Stimulated activated CD4-positive, alpha-beta T cell treated with anti-CD3 and anti-CD28 coated beads, TNF-alpha, amount 100 ng/mL, for 4 hours (primary cell): ENCODE measurements around the gene HSDL1.

ENCODE experiments used
- DNase-seq, 3 experiments: peaks; one replicate each; pipeline ENCODE4 v3.0.0-alpha.2; 2020; ENCODE audit warnings: low read depth in 3 of 3

Gene HSDL1

DNA sequence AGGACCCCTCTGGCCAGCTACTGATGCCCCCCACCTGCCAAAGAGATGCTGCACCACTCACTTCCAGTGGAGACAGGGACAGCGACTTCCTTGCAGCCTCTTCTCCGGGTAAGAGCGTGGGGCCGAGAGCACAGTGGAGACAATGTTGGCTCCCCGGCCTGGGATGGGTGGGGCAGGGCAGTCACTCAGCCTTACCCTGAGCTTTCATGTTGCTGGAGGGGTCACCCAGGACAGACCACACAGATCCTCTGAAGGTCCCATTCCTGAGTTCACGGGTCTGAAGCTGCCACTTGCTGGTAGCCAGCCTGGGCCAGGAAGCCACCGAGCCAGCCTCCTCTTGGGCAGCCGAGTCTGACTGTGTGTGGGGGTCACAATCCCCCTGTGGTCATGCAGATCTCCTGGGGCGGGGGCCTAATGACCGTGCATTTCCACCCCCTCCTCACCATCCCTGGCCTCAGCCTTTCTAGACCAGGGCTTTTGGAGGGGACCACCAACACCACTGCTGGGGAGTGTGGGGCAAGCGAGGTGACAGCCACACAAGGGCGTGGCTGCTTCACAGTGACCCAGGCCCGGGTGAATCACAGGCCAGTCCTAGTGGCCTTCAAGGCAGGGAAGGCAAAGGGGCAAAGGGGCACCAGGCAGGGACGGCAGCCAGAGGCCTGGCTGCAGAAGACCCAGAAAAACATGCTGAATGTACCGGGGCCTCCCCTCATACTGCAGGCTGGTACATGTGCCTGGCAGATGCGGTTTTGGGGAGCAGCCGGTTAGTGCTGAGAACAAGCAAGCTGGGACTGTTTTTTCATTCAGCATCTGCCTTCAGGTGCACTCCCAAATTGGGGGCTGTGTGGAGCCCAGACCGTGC lies 31.4 kb upstream of the HSDL1 start:
- DNase-seq: no peak

DNA sequence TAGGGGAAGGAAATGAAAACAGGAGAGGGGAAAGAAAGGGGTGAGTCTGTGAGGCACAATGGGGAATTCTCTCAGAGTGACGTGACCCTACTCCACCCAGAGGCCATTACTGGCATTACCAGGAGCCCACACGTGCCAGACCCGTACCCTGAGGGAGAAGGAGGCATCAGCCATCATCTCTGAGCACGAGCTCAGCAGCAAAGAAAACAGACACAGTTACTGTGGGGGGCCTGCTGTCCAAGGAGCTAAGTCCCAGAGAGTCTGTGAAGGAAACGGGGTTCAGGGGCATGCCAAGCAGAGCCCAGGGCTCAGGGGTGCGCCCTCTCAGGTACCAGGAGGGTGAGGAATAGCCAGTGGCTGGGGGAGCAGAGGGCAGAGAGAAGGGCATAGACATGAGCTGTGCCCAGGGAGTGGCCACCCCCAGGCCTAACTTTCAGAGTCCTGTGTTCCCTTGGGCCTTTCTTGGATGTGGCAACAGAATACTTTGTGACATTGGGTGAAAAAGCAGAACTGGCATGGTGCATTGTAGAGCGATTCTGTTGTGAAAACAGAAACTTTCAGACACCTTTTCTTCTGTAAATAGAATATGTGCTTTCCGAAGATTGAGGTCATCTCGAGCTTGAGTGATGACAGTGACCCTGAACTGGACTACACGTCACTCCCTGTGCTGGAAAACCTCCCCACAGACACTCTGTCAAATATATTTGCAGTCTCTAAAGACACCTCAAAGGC lies 30.5 kb upstream of the HSDL1 start:
- DNase-seq: peak; percentile 13 to 52 (median 45)

DNA sequence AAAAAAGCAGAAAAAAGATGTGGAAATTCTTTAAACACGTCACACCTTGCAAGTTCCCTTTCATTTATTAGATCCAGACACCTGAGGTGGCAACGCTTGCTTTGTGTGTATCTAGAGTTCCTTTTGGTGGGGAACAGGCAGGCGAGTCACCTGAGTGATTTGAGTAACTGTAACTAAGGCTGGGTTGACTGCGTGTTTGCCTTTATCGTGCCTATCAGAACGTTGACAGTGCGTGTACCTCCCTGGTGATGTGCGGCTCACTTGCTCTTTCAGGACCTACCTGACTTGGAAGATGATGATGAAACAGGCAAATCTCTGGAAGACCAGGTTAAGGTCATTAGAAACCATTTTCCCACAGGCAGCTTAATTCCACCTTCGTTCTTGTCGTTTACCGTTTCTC lies 29.4 kb upstream of the HSDL1 start:
- no peak for DNase-seq

DNA sequence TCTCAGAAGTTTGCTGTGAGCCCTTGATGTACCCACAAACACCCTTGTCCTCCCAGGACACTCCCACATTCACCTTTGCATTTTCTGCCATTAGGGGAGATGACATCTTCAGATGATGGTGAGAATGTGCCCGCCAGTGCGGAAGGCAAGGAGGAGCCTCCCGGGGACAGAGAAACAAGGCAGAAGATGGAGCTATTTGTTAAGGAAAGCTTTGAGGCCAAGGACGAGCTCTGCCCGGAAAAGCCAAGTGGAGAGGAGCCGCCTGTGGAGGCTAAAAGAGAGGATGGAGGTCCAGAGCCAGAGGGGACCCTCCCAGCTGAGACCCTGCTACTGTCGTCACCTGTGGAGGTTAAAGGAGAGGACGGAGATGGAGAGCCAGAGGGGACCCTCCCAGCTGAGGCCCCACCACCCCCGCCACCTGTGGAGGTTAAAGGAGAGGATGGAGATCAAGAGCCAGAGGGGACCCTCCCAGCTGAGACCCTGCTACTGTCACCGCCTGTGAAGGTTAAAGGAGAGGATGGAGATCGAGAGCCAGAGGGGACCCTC lies 24.9 kb upstream of the HSDL1 start:
- DNase-seq: no peak

DNA sequence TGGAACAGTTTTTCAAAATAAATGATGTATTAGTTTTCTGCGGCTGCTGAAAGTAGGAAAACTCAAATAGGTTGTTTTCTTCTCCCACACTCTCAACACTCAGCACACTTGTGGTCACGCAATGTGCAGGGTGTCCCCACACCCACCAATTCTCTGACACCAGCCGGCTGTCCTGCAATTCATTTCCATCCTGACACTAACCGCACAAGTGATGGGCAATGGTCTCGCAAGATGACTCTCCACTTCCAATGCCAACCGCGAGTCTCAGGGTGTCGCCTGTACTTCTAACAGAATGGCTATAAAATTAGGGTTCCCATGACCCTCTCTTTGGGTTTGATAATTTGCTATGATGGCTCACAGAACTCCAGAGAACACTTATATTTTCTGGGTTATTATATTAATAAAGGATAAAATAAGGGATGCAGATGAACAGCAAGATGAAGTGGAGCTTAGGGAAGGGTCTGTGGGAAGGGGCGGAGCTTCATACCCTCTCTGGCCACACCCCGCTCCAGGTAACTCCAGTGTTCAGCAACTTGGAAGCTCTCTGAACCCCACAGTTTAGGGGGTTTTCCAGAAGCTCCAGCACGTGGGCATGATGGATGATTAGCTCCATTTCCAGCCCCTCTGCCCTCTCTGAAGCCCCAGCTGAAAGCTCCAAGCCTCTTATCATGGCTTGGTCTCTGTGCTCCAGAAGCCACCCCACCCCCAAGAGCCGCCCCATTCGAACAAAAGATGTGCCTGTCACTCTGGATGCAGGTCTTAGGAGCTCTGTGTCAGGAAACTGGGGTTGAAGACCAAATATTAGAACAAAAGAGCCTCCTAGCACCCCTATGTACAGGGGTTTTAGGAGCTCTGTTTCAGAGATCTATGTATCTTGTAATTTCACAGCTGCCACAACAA lies 22.1 kb upstream of the HSDL1 start:
- no peak for DNase-seq

DNA sequence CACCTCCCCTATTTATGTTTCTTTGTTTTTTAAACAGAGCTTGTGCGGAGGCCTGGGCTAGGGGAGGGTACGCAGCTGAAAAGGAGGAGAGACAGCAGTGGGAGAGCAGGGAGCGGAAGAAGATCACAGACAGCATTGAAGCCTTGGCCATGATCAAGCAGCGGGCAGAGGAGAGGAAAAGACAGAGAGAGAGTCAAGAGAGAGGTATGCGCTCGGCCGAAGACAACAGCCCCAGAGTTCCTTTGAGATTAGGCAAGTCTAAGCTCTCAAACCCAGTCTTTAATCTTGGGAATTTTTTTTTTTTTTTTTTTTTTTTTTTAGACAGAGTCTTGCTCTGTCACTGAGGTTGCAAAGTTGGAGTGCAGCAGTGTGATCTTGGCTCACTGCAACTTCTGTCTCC lies 20.8 kb upstream of the HSDL1 start:
- DNase-seq: no peak

DNA sequence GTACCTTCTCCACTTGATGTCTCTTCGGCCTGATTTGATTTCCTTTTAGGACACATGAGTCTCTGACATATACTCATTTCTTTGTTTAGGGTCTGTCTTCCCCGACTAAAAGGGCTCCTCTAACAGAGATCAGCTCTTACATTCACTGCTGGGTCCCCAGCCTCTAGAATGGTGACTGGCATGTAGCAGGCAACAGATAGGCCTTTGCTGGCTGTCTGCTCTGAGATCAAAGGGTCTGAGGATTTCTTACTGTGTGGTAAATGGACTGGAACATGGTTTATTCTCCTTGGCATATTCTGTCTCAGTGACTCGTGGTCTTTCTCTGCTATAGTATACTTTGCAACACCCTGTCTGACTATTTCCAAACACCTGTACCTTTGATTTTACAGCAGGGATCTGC lies 16.8 kb upstream of the HSDL1 start:
- no peak for DNase-seq

DNA sequence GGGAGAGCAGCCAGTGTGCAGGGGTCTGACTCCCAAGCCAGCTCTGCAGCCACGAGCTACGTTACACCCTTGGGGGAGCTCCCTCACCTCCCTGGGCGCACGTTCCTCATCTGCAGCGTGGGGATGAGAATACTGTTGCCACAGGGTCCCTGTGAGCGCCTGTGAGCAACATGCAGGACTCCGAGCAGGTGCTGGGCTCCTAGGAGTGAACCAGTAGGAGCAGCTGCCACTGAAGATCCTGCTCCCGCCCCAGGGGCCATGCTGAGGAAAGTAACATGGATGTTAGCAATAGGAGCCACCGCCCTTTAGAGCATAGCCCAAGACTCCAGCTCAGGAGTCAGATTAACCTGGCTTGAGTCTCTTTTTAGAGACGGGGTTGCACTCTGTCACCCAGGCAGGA lies 16.1 kb upstream of the HSDL1 start:
- no peak for DNase-seq

DNA sequence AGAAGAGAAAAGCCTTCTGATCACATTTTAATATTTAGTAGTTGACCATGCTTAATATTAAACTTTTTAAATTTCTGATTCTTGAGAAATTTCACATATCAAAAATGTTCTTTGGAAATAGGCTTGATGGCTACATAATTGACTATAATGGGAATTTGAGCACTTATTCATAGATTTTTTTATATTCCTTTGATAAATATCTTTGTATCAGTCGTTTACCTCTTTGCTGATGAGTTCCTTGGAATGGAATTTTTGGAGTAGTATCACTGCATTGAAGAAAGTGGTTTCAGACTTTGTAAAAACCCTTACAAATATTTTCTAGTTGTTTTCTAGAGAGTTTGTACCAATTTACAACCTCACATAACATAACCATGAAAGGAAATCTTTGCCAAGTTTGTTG lies 14.8 kb upstream of the HSDL1 start:
- no peak for DNase-seq

DNA sequence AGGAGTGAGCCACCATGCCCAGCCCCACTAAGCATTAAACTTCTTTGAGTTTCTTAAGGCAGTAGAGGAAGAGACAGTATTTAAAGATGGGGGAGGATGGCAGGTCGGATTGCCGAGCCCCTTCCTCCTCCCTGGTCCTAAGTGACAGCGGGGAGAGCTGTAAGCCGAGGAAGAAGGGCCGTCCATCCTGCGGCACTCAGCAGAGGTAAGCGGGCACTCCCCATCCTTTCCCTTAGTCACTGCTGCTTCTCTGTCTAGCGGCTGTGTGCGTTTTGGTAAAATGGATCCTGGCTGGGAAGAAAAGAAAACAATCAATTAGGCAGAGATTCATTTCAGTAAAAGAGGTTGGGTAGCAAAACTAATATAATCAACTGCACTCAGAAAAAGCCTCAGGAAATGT lies 14.0 kb upstream of the HSDL1 start:
- no peak for DNase-seq

DNA sequence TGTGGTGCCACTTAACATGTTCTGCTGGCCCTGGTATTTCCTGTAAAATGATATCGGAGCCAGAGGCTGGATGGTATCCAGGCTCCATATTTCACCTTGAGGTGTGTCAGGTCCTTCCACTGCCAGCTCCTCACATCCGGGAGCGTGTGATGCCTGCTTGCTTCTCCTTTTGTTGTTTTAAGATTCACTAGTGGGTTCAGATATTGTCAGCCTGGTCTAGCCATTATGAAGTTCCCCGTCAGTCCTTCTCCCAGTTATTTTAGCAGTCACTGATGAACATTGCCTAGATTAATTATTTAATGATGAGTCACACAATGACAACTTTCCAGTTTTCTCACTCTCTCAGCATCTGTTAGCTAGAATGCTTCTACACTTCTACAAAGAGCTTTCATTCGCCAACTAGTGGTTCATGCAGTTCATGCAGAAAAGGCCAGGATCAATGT lies 11.4 kb upstream of the HSDL1 start:
- no peak for DNase-seq

DNA sequence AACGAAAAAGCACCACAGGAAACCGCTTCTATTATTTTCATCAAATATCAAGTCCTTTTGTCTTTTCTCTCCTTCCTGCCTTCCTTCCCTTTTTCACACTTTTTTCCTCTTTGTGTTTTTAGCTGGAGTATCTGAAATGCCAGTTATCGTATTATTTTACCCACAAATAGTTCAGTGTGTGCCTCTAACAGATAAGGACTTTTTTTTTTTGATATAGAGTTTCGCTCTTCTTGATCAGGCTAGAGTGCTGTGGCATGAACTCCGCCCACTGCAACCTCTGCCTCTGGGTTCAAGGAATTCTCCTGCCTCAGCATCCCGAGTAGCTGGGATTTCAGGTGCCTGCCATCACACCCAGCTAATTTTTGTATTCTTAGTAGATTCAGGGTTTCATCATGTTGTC lies 10.8 kb upstream of the HSDL1 start:
- DNase-seq: no peak

DNA sequence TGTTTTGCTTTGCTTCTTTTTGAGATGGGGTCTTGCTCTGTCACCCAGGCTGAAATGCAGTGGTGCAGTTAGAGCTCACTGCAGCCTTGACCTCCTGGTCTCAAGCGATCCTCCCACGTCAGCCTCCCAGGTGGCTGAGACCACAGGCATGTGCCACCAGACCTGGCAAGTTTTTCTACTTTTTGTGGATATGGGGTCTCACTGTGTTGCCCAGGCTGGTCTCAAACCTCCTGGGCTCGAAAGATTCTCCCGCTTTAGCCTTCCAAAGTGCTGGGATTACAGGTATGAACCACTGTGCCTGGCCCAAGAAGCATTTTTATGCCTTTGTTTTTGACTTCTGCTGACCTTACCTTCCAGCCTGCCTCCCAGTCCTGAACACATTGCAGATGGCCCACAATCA lies 10.2 kb upstream of the HSDL1 start:
- DNase-seq: no peak

DNA sequence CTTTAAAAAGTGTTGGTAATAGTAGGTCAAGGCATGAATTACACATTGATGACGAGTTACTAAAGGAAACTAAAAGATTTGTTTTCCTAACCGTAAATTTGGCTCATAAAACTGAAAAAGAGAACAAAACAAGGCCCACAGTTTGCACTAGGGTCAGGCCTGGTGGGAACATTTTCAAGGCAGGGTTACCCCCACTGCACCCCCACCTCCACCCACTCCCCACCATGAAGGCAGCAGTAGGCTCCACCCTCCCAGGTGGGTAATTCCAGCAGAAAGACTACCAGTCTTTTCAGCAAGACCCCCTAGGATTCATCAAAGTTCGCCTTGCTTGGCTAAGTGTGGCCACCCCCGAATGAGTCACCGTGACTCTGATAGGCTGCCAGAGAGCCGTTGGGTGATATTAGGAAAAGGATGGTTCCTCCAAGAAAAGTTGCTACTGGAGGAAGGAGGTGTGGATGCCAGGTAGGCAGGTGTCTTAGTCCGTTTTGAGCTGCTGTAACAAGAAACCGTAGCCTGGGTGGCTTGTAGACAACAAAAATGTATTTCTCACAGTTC lies 8.8 kb upstream of the HSDL1 start:
- no peak for DNase-seq

DNA sequence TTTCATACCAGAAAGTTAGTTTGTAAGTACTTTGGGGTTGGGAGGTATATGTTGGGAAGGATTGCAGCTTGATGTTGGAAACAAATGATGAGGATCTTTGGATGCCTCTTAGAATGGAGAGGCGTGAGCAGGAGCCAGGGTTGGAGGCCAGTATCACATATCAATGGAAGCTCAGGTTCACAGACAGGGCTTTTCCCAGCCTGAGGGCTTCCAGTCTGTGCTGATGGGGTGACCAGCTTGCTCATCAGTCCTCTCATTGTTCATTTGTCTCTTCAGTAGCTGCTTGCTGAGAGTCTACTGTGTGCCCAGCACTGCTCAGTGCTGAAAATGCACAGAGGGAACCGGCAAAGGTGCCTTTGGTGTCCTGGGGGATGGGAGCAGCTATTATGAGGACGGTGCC lies 5.9 kb upstream of the HSDL1 start:
- no peak for DNase-seq

DNA sequence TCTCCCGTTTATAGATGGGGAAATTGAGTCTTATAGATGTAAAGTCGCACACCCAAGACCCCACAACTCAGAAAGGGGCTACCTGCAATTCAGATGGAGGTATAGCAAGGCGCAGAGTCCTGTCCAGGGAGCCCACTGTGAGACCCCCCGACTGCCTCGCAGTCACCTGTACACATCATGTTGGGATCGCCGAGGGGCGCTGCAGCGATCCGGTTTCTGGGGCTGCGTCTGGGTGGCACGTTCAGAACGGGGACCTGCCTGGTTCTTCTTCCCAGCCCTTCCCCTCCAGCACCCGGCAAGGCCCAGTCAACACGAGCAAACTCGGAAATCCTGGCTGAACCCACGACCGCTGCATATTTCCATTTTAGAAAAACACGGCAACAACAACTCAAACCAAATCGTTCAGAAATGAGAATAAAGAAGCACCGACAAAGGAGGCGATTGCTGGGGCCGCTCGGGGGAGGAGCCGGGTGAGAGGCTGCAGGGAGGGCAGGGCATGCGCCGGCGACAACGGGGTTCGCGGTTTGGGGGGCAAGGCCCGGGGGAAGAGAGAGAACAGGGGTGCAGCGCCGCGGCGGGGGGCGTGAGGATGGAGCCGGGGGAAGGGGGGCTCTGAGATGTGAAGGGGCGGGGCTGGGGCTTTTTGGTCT lies 643 bp downstream of the HSDL1 start:
- DNase-seq: peak in 2 of 3 experiments; percentile 5 to 13

DNA sequence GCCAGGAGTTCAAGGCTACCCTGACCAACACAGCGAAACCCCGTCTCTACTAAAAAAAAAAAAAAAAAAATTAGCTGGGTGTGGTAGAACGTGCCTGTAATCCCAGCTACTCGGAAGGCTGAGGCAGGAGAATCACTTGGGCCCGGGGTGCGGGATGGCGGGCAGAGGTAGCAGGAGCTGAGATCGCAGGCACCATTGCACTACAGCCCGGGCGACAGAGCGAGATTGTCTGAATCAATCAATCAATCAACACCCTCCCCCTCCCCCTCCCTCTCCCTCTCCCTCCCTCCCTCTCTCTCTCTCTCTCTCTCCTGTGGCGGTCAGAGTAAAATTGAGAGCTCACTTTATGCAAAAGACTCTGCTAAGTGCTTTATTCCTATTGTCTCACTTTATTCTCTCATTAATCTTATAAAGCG lies 1.2 kb downstream of the HSDL1 start:
- no peak for DNase-seq

DNA sequence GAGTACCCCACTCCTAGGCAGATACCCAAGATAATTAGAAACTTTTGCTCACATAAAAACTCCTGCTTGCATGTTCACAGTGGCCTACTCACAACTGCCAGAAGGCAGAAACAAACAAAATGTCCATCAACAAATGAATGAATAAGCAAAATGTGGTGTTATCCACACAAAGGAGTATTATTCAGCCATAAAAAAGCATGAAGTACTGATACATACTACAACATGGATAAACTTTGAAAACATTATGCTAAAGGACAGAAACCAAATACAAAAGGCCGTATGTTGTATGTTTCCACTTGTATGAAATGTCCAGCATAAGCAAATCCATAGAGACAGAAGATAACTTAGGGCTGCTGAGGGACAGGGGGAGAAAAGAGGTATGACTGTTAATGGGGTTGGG lies 1.9 kb downstream of the HSDL1 start:
- DNase-seq: no peak

DNA sequence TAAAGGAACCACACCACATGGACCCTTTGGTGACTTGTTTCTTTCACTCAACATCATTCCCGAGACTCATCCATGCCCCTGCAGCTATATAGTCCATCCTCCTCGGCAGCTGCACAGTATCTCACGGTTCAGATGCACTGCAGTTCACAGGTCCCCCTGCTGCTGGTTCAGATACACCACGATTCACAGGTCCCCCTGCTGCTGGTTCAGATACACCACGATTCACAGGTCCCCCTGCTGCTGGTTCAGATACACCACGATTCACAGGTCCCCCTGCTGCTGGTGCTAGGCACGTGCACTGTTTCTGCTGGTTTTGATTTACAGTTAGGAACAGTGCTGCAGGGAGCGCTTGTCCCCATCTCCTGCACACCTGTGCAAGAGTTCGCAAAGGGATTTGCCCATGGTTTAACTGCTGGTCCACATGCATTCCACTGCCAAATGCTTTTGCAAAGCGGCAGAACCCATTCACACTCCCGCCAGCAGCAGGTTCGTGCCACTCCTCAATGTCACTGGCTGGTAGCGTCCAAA lies 3.8 kb downstream of the HSDL1 start:
- DNase-seq: no peak

DNA sequence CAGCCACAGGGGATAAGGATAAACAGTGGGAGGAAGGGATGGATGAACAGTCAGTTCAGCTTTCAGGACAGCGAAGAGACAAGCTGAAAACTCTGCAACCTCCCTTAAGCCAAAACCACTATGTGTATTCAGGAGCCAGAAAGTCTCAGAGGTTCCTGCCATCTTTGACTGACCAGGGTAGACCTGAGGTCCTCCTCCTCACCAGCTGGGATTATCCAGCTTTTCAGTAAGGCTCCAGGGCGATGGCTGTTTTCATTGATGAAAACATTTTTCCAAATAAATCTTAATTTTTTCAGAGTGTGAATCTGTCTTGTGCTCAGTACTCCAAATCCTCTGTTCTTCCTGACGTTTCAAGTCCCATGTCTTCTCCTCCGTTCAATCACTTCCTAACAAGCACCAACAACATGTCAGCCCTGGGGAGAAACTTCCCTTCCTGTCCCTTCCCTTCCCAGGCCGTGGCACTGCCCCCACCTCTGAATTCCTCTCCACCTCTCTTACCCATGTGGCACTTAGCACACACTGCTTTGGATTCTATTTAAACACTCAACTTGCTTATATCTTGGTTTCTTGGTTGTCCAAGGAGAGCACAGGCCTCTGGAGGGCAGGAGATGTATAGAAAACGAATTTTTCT lies 5.2 kb downstream of the HSDL1 start:
- no peak for DNase-seq
